GM19023 (cell line): ENCODE results near the gene KDM2A.

ENCODE experiments used
- ATAC-seq: cut with Tn5 transposase; IDR thresholded peaks from one replicate; pipeline ENCODE4 v1.9.1; 2021; ENCODE audit warnings: mild to moderate bottlenecking, moderate library complexity; ENCODE audit not compliant: unreplicated experiment

KDM2A gene

GRCh38 chr11:67271205-67271540 is 152.1 kb downstream of the KDM2A start:
- ATAC-seq = no peak

- no peak for ATAC-seq
Observed at GRCh38 chr11:67271541-67272284, 152.7 kb downstream of the KDM2A start.

DNA sequence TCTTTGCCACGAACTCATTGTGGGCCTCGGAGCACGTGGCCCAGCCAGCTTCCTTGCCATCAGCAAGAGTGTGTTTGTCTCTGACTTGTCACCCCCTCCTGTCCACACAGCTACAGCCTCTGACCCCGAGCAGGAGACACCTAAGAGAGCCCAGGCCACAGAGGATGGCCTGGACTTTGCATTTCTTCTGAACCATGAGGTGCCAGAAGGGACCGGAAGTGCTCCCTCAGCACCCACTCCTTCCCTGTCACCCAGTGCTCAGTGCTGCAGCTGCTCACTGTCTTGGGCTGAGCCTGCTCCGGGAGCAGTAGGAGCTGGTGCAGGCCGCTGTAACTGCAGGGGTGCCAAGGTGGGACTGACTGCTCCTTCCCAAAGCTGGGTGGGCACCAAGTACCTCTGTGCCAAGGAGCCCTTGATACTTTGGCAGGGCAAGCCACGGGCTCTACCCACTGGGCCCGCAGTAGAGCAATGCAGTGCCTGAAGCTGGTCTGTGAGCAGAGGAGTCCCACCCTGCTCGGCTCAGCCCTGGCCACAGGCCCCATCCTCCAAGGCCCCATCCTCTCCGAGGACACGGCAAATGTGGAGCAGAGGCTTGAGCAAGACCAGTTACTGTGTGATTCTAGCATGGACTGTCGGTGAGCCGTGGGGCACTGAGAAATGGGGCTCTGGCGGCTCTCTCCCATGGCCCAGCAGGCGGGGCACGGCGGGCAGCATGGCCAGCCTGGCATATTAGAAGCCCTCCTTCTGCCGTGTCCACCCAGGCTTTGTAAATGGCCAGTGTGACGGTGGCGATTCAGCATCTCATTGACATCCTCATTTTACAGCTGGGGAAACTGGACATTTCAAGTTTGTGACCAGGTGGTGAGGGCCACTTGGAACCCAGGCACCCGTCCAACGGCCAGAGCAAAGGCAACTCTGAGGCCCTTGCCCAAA is 153.5 kb downstream of the KDM2A start:
- no peak for ATAC-seq

DNA sequence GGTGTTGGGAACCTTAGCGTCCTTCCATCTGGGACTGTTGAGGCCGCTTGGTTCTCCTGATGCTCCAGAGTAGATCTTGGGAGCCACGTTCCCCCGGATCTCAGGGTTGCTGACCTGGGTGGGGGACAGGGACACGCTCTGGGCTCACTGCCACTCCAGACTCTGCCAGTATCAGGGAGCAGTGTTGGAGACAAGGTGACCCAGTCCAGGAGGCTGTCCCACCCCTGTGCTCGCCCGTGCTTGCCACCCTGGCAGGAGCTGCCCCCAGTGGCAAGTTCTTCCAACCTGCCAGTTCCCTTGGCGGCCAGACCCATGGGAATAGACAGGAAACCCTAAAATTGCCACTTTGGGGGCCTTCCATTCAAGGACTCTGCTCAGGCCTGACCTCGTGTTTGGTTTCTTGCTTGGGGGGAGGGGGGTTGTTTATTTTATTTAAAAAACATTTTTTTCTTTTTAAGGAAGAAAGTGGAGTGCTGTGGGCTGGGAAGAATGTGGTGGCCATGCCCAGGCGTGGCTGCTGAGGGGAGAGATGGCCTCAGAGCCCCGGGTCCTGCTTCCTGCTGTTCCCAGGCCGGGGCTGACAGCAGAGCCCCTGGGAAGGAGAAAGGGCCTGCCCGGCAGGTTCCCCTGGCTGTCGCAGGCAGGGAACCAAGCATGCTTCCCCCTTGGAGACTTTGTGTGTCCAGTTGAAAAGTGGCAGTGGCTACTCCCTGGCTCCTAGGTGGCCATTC is 154.4 kb downstream of the KDM2A start:
- no peak for ATAC-seq

- no peak for ATAC-seq
Observed at GRCh38 chr11:67274768-67275605, 155.9 kb downstream of the KDM2A start.

DNA sequence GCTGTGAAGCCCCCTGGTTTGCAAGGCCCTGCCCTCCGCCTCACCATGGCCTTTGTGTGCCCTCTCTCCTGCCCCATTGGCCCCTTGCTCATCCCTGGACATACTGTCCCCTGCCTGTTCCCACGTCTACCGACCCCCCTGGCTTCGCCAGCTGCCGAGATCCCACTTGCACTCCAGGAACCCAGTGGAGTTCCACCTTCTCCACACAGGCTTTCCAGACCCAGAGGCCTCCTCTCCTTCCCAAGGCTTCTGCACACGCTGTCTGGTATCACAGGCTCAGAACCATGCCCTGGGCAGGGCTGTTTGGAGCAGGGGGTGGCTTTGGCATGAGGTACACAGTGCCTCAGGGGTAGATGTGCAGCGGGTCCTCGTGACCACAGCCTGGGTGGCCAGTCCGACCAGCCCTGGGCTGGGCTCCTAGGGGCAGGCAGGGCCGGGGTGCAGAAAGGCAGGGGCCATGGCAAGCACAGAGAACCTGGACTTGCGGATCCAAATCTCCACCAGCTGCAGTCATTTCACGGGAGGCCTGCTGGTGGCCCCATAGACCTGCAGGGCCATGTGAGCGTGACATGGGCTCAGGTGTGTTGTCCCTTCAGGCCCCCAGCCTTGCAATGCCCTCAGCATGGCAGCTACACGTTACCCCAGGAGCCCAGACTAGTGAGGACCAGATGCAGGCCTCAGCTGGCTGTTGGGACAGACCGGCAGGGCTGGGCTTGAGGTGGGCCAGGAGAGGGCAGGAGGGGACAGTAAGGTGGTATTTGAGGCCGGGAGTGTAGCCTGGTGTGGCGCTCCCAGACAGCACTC is 156.7 kb downstream of the KDM2A start:
- no peak for ATAC-seq

DNA sequence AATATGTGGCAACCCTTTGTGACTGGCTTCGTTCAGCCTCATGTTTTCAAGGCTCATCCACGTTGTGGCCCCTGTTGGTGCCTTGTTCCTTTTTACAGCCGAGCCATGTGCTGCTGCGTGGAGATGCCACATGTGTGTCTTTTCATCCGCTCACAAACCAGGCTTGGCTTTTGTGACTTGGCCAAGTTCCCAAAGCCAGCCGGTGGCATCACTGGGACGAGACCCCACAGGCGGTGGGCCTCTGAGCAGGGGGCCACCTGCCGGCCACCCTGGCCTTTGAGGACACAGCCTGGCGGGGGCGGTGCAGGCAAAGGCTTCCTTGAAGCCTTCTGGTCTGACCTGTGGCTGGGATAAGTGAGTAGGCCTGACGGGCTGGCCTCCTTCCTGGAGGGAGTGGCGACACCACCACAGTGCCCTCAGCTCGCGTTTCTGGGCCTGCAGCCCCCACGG is 157.7 kb downstream of the KDM2A start:
- ATAC-seq = peak; percentile 11

GRCh38 chr11:67277231-67277961 is 158.3 kb downstream of the KDM2A start:
- ATAC-seq = peak; percentile 89

GRCh38 chr11:67278135-67278938 is 159.3 kb downstream of the KDM2A start:
- ATAC-seq = no peak

- no peak for ATAC-seq
Observed at GRCh38 chr11:67278939-67279588, 160.0 kb downstream of the KDM2A start.

GRCh38 chr11:67279589-67280340 is 160.7 kb downstream of the KDM2A start:
- no peak for ATAC-seq

DNA sequence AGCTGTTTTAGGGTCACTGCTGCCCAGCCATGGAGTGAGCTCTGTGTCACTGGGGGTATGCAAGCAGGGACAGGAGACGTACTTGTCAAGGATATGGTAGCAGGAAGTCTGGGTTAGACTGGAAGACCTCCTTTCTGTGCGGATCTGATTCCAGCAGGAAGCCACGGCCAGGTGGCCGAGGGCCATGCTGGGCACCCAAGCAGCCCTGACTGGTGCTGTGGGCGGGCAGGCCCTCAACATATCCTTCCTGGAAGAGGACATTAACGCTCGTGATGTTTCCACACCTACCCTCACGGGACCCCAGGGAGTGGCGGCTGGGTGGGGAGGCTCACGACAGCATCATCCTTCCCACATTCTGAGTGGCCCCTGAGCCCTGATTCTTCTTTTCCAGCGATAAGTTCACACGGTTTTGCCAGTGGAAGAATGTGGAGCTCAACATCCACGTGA is 161.3 kb downstream of the KDM2A start:
- ATAC-seq = no peak

- no peak for ATAC-seq
Observed at GRCh38 chr11:67280788-67281551, 161.9 kb downstream of the KDM2A start.

GRCh38 chr11:67281552-67282150 is 162.6 kb downstream of the KDM2A start:
- ATAC-seq = no peak

DNA sequence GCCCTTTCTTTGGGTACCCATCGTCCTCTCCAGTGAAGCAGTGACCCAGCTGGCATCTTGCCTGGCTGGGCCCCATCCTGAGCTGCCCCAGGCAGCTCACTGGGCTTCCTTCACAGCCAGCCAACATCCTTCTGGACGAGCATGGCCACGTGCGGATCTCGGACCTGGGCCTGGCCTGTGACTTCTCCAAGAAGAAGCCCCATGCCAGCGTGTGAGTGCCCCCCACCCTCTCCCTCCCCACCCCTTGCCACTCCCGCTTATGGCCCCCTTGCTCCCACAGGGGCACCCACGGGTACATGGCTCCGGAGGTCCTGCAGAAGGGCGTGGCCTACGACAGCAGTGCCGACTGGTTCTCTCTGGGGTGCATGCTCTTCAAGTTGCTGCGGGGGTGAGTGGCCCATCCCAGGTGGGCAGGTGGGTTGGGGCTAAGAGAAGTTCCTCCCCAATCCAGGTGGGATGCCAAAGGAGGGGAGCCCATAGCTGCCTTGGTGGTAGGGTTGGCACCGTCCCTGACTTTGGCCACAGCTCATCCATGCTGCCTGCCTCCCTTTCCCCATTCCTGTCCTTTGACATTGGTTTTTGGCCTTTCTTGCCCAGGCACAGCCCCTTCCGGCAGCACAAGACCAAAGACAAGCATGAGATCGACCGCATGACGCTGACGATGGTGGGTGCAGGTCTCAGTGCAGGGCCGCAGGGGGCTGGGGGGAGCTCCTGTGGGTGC is 163.3 kb downstream of the KDM2A start:
- no peak for ATAC-seq
